OCI-LY7 (cell line): ENCODE results near the gene RADIL. TPM values are rescaled to one million over a fixed set of nuclear protein-coding genes. Genes with fewer than 3 reads are reported as not detected.

ENCODE experiments used
- BruUV-seq: library from RNA; stranded (reverse); fragments of 400-500 nt; replicated peaks from 2 replicates; lab custom pipeline; 2021; lab: Mats Ljungman, UMichigan
- CTCF ChIA-PET: fragments of 300-600 bp; sonication (Branson Sonifier 250); formaldehyde crosslinking; loops from one replicate; lab custom pipeline; 2022; ENCODE audit warnings: antibody characterized with exemption; ENCODE audit not compliant: unreplicated experiment; lab: Charles Lee
- POLR2A ChIA-PET: fragments of 300-600 bp; sonication (Branson Sonifier 250); formaldehyde crosslinking; loops from one replicate; lab custom pipeline; 2022; ENCODE audit warnings: antibody characterized with exemption; lab: Charles Lee
- DNase-seq: peaks from one replicate; pipeline ENCODE4 v3.0.0-alpha.2; 2015; ENCODE audit warnings: low spot score
- H2AFZ ChIP-seq: fragments of 200-600 bp; sonication (generic), shearing (Covaris generic); 2 replicates; pipeline ENCODE4 v1.6.1; 2014; ENCODE audit warnings: mild to moderate bottlenecking, antibody characterized with exemption, low read length, moderate library complexity
- H3K27ac ChIP-seq: fragments of 200-600 bp; sonication (generic); 2 replicates; pipeline ENCODE4 v1.5.1; 2014; ENCODE audit warnings: mixed run types, low read depth, mild to moderate bottlenecking, moderate library complexity, low read length, inconsistent platforms; ENCODE audit not compliant: poor library complexity, severe bottlenecking
- H3K36me3 ChIP-seq: fragments of 200-600 bp; sonication (generic); 2 replicates; pipeline ENCODE4 v1.6.1; 2014; ENCODE audit warnings: mild to moderate bottlenecking, antibody characterized with exemption, low read length, moderate library complexity, mixed read lengths; ENCODE audit not compliant: insufficient read depth
- H3K4me1 ChIP-seq: fragments of 200-600 bp; sonication (generic); 2 replicates; pipeline ENCODE4 v1.5.1; 2014; ENCODE audit warnings: mild to moderate bottlenecking, low read length; ENCODE audit not compliant: insufficient read depth, poor library complexity, severe bottlenecking
- H3K4me2 ChIP-seq: fragments of 200-600 bp; sonication (generic); 2 replicates; pipeline ENCODE4 v1.6.1; 2014; ENCODE audit warnings: mild to moderate bottlenecking, low read length
- H3K4me3 ChIP-seq: fragments of 200-600 bp; sonication (generic); 2 replicates; pipeline ENCODE4 v1.5.1; 2014; ENCODE audit warnings: mild to moderate bottlenecking, low read depth, low read length; ENCODE audit not compliant: poor library complexity, severe bottlenecking
- H3K79me2 ChIP-seq: fragments of 200-600 bp; sonication (generic); 2 replicates; pipeline ENCODE4 v1.6.1; 2016; ENCODE audit warnings: low read depth, mild to moderate bottlenecking, low read length, moderate library complexity, mixed read lengths; ENCODE audit not compliant: insufficient read depth
- H3K9me2 ChIP-seq: fragments of 200-600 bp; sonication (generic); 2 replicates; pipeline ENCODE4 v1.6.1; 2016; ENCODE audit warnings: mild to moderate bottlenecking, low read length, mixed read lengths; ENCODE audit not compliant: insufficient read depth
- H3K9me3 ChIP-seq: fragments of 200-600 bp; sonication (generic); 2 replicates; pipeline ENCODE4 v1.6.1; 2014; ENCODE audit warnings: mild to moderate bottlenecking, mixed run types, low read length, mixed read lengths
- H4K20me1 ChIP-seq: fragments of 200-600 bp; sonication (generic); 2 replicates; pipeline ENCODE4 v1.6.1; 2014; ENCODE audit warnings: mild to moderate bottlenecking, antibody characterized with exemption, low read length, moderate library complexity, mixed read lengths; ENCODE audit not compliant: insufficient read depth
- EZH2phosphoT487 ChIP-seq: fragments of 200-600 bp; sonication (generic); IDR thresholded peaks from 2 replicates; pipeline ENCODE4 v1.6.1; 2018; ENCODE audit warnings: low read depth, borderline replicate concordance, mild to moderate bottlenecking, mixed run types, antibody characterized with exemption, low read length, moderate library complexity, mixed read lengths
- intact Hi-C: fragments of 100-400 bp; cut with micrococcal nuclease; formaldehyde crosslinking; loops from one replicate; pipeline ENCODE4 v1.10.0; 2022; ENCODE audit not compliant: unreplicated experiment
- total RNA-seq, 2 experiments: library from RNA; depleted of rRNA in 1 of 2; stranded (reverse); fragments of >200 nt in 1 of 2; shearing (Covaris generic) in 1 of 2; gene quantifications; 2 replicates each; pipeline ENCODE4 v1.2.3, GENCODE V29; 2014 to 2022
- TF ChIP-seq, protein P1 (sequence below): fragments of 200-600 bp; sonication (generic); conservative IDR thresholded peaks from 2 replicates; pipeline ENCODE4 v1.5.1; 2014; ENCODE audit warnings: mild to moderate bottlenecking, antibody characterized with exemption, low read length, moderate library complexity, mixed read lengths

RADIL gene
- total RNA-seq, 2 experiments from 2014 or later = 0.34 TPM; not detected in 1

DNA sequence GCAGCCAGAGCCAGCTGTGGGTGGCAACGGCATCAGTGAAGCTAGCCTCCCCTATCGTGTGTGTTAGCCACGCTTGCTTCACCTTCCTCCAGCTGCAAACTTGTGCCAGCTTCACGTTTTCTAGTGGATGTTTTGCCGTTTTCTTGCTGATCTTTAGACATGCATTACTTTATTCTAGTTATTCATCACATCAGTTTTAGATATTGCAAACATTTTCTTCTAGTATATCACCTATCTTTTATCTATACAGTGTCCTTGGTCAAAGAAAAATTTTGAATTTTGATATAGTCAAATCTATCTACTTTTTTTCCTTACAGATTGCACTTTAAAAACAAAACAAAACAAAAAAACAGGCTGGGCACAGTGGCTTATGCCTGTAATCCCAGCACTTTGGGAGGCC, 15.0 kb downstream of the RADIL start:
- no peaks in the 10 kb centered on the region for H3K9me2 ChIP-seq
- no peaks in the 10 kb centered on the region for H4K20me1 ChIP-seq
- no peaks in the 10 kb centered on the region for H3K4me1 ChIP-seq
- no peaks in the 10 kb centered on the region for H3K36me3 ChIP-seq
- TF ChIP-seq, protein P1, sequence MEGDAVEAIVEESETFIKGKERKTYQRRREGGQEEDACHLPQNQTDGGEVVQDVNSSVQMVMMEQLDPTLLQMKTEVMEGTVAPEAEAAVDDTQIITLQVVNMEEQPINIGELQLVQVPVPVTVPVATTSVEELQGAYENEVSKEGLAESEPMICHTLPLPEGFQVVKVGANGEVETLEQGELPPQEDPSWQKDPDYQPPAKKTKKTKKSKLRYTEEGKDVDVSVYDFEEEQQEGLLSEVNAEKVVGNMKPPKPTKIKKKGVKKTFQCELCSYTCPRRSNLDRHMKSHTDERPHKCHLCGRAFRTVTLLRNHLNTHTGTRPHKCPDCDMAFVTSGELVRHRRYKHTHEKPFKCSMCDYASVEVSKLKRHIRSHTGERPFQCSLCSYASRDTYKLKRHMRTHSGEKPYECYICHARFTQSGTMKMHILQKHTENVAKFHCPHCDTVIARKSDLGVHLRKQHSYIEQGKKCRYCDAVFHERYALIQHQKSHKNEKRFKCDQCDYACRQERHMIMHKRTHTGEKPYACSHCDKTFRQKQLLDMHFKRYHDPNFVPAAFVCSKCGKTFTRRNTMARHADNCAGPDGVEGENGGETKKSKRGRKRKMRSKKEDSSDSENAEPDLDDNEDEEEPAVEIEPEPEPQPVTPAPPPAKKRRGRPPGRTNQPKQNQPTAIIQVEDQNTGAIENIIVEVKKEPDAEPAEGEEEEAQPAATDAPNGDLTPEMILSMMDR = no peak
- TF ChIP-seq EZH2phosphoT487 = no peak
- no TSS peak for BruUV-seq
- intact Hi-C loops = no loop called here
- CTCF ChIA-PET = interaction anchor here (0.6 kb wide), 1 partner anchor 49 kb away, joined by 3 read pairs; no protein-coding TSS in a partner anchor
- no peak overlapping the region for H3K27ac ChIP-seq
- H3K79me2 ChIP-seq = no peaks in the 10 kb centered on the region
- POLR2A ChIA-PET = interaction anchor here (0.7 kb wide), 1 partner anchor 13 kb away, joined by 3 read pairs; no protein-coding TSS in a partner anchor
- H3K4me2 ChIP-seq = no peak overlapping the region
- no peak overlapping the region for H3K4me3 ChIP-seq
- no peaks in the 10 kb centered on the region for H3K9me3 ChIP-seq
- no peak overlapping the region for H2AFZ ChIP-seq
- no peak for DNase-seq

DNA sequence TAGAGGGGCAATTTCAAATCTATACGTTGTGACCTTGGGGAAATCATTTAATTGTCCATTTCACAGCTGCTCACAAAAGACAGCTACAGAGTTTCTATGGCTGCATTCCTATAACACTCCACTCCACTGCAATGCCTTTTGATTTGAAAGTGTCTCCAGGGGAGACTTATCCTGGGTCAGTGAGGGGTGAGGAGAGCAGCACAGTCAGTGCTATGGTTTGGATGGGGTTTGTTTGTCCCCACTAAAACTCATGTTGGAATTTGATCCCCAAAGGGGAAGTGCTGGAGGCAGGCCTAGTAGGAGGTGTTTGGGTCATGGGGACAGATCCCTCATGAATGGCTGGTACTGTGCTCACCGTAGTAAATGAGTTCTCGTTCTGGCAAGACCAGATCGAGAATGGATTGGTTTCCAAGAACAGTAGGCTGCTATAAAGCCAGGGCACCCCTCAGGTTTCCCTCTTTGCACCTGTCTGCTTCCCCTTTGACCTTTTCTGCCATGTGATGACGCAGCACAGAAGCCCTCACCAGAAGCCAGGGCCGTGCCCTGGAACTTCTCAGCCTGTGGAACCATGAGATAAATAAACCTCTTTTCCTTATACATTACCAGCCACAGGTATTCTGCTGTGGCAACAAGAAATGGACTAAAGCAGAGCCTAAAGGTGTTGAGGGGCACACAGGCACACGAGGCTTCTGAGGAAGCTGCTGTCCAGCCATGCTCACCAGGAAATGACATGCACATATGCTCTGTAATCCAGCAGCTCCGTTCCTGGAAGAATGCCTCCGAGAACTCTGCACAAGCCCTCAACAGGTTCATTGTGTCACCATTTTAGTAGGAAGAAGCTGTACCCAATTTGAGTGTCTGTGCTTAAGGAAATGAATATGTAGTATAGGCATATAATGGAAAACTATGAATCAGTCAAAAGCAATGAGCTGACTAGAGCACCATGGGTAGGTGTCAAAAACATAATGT, 16.7 kb downstream of the RADIL start:
- Histone ChIP-seq H3K9me3 (no peaks in the 10 kb centered on the region), H3K36me3 (no peaks in the 10 kb centered on the region), H3K4me2 (no peak overlapping the region), H2AFZ (no peak overlapping the region), H4K20me1 (no peaks in the 10 kb centered on the region), H3K27ac (no peak overlapping the region), H3K4me3 (no peak overlapping the region), H3K9me2 (no peaks in the 10 kb centered on the region), H3K4me1 (no peaks in the 10 kb centered on the region), H3K79me2 (no peaks in the 10 kb centered on the region)
- CTCF ChIA-PET = no interaction called here
- no TSS peak for BruUV-seq
- TF ChIP-seq EZH2phosphoT487 = no peak
- TF ChIP-seq, protein P1 = no peak
- no peak for DNase-seq
- POLR2A ChIA-PET = interaction anchor here (0.5 to 1.0 kb wide), 4 partner anchors 17 to 1614 kb away, joined by 3 to 4 read pairs (median 4); partner anchors contain the start of gene RADIL
- intact Hi-C loops = no loop called here

DNA sequence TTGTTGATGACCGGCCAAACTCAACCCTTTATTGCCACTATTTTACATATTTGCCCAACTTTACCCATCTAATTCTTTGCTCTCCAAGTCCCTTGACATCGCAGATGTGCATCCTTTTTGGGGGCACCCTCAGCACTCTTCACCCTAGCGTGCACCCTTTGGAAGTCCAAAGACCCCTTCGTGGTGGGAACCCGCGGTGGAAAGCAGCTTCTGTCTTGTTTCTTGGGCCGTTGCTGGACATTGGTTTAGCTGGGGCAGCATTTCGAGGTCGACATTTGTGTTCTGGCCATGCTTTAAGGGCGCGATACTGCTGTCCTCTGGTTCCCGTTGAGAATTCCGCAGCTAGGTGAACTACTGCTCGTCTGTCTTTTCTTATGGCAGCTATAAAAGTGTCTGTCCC, 21.4 kb downstream of the RADIL start:
- H3K4me3 ChIP-seq = no peak overlapping the region
- intact Hi-C loops = no loop called here
- H3K9me2 ChIP-seq = no peaks in the 10 kb centered on the region; the same call in 1 of the 2 replicates
- H3K9me3 ChIP-seq = no peaks in the 10 kb centered on the region
- no peak overlapping the region for H3K4me2 ChIP-seq
- no peaks in the 10 kb centered on the region for H3K36me3 ChIP-seq
- BruUV-seq = no TSS peak
- TF ChIP-seq, protein P1 = no peak
- TF ChIP-seq EZH2phosphoT487 = no peak
- H4K20me1 ChIP-seq = no peaks in the 10 kb centered on the region
- no peak for DNase-seq
- H3K79me2 ChIP-seq = no peaks in the 10 kb centered on the region
- no peak overlapping the region for H2AFZ ChIP-seq
- CTCF ChIA-PET = no interaction called here
- no peaks in the 10 kb centered on the region for H3K4me1 ChIP-seq
- POLR2A ChIA-PET = no interaction called here
- no peak overlapping the region for H3K27ac ChIP-seq
